ENCODE measurements around the gene IL11. TPM values are rescaled to one million over a fixed set of nuclear protein-coding genes. Genes with fewer than 3 reads are reported as not detected.

The IL11 gene
- total and polyA plus RNA-seq, 2 of the 8 experiments (the other 6 are each of a cell fraction or from before 2014, with no cell fraction given): 1.7 to 2.8 TPM

- TF ChIP-seq SP1 (IDR thresholded peaks at IDR 0.05; ENCODE audit: low read depth, low read length): peak; percentile 92
- TF ChIP-seq CHD2 (IDR thresholded peaks at IDR 0.05; ENCODE audit: low read length): peak; percentile 76
- TF ChIP-seq POLR2A (IDR thresholded peaks at IDR 0.05; ENCODE audit: control extremely low read depth in 1 of 2, low read depth in 2 of 2, low read length in 2 of 2): peak in 1 of 2 experiments; percentile 95; a peak in 2 of 3 replicates
- peak; percentile 92 for TF ChIP-seq E2F6 (IDR thresholded peaks at IDR 0.05)
Measured at GRCh38 chr19:55407800-55408532, 37.7 kb upstream of the IL11 start (continued).
